Stomach (tissue), 4 donors: Measurements from ENCODE around the gene LRRC4B.

Experiments used
- EP300 ChIP-seq: sonication (generic); formaldehyde crosslinking; IDR thresholded peaks from one replicate; pipeline ENCODE4 v1.6.1; 2017; ENCODE audit warnings: antibody characterized with exemption
- POLR2A ChIP-seq, 4 donors: fragments of 450-650 bp; IDR thresholded peaks; one replicate each; pipeline ENCODE4 v1.6.1; 2016; ENCODE audit warnings: antibody characterized with exemption in 4 of 4, control low read depth in 2 of 4, mild to moderate bottlenecking in 1 of 4, moderate library complexity in 1 of 4
- POLR2AphosphoS5 ChIP-seq, 3 donors: sonication (generic); formaldehyde crosslinking; IDR thresholded peaks; one replicate each; pipeline ENCODE4 v1.6.1; 2016; ENCODE audit warnings: antibody characterized with exemption in 3 of 3
- TF ChIP-seq, protein P1 (sequence below), 7 experiments: fragments of 450-650 bp in 4 of 7; fragments of 200-600 bp in 3 of 7; sonication (generic) in 3 of 7; IDR thresholded peaks; one replicate each; pipeline ENCODE4 v1.5.1; 2016 to 2019; ENCODE audit warnings: antibody characterized with exemption in 7 of 7, control low read depth in 2 of 7, mild to moderate bottlenecking in 1 of 7

GRCh38 chr19:50531171-50531612, 37.0 kb downstream of the LRRC4B start:
- TF ChIP-seq, protein P1, sequence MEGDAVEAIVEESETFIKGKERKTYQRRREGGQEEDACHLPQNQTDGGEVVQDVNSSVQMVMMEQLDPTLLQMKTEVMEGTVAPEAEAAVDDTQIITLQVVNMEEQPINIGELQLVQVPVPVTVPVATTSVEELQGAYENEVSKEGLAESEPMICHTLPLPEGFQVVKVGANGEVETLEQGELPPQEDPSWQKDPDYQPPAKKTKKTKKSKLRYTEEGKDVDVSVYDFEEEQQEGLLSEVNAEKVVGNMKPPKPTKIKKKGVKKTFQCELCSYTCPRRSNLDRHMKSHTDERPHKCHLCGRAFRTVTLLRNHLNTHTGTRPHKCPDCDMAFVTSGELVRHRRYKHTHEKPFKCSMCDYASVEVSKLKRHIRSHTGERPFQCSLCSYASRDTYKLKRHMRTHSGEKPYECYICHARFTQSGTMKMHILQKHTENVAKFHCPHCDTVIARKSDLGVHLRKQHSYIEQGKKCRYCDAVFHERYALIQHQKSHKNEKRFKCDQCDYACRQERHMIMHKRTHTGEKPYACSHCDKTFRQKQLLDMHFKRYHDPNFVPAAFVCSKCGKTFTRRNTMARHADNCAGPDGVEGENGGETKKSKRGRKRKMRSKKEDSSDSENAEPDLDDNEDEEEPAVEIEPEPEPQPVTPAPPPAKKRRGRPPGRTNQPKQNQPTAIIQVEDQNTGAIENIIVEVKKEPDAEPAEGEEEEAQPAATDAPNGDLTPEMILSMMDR (IDR thresholded peaks at IDR 0.05) = no peak
- TF ChIP-seq EP300 (no peak), POLR2AphosphoS5 (IDR thresholded peaks at IDR 0.05) (no peak), POLR2A (IDR thresholded peaks at IDR 0.05) (no peak)
